Central memory CD4-positive, alpha-beta T cell (primary cell): ENCODE data around the gene USP40.

Source experiments
- DNase-seq: peaks from one replicate; pipeline ENCODE4 v3.0.0; 2022

Gene USP40

DNA sequence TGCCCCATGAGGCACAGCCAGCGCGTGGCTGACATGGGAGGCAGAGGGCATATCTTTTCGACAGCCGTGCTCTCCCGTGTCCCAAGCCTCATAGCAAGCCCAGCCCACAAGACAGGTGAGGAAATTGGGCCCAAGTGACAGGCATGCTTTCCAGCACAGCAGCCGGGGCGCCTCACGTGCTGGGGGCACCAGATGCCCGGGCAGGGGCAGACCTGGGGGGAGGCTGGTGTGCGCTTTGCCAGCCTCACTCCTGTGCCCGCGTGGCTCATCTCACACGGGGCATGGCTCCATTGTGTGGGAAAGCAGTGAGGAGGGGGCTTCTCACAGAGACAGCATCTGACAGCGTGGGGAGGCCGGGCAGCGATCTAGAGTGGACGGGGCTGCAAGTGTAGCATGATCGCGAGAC lies 93.2 kb downstream of the USP40 start:
- DNase-seq, result no peak

DNA sequence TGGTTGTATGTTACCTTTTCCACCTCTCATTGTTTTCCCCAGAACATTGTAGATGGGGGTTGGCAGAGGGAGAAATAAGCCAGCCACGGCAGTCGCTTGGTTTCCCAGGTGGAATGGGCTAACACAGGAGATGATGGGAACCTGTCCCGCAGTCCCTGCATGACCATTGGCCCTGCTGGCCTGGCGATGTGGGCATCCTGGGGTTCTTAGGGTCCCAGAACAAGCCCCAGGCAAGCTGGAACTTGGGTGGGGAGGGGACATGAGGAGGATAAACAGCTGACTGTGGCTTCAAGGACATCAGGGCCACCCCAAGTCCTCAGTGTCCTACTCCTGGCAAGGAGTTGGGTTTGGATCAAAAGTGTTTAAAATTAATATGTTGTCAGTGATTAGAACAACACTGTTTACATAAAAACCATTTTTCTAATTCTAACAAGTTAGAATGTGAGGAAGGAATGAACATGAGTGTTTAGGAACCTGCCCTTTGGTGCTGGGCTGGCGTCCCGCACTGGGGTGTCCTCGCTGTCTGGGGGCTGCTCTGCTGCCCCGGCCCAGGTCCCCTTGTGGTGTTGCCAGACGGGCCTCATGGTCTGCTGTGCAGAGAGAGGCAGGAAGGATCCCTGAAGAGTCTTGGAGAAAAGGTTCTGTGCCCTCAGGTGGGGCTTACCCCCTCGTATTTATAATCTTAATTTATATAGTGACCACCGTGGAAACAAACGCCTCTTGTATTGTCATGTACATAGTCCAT lies 95.1 kb downstream of the USP40 start:
- no peak for DNase-seq

- no peak for DNase-seq
Observed at GRCh38 chr2:233470839-233471238, 95.7 kb downstream of the USP40 start.

GRCh38 chr2:233470011-233470687 lies 96.4 kb downstream of the USP40 start:
- no peak for DNase-seq

- DNase-seq, result no peak
Observed at GRCh38 chr2:233469261-233470010, 97.1 kb downstream of the USP40 start.

- DNase-seq, result no peak
Observed at GRCh38 chr2:233468741-233469110, 97.9 kb downstream of the USP40 start.

- DNase-seq, result no peak
Observed at GRCh38 chr2:233468047-233468740, 98.4 kb downstream of the USP40 start.

DNA sequence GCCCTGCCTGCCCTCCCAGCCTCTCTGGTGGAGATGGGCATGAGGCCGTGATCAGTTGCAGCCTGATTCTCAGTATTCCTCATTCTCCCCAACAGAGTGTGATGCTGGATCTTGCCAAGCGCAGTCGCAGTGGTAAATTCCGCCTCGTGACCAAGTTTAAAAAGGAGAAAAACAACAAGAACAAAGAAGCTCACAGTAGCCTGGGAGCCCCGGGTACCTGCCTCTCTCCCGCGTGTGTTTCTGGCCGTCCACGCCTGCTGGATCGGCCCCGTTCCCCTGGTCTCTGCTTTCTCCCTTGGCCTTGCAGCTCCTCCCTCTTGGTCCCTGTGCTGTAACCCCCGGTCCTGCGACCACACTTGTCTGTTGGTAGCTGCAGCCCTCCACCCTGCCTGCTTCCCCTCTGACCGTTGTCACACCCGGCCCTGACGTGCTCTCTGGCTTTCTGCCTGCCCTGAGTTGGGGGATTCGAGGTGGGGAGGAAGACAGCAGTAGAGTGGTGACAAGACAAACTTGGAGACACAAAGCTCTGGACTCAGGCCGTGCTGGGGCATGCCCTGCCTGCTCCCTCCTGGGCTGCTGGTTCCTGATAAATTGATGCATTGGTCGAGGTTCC lies 99.5 kb downstream of the USP40 start:
- no peak for DNase-seq

GRCh38 chr2:233464531-233465240 lies 101.9 kb downstream of the USP40 start:
- DNase-seq, result no peak

- no peak for DNase-seq
Observed at GRCh38 chr2:233464056-233464455, 102.5 kb downstream of the USP40 start.

GRCh38 chr2:233463586-233463985 lies 103.0 kb downstream of the USP40 start:
- no peak for DNase-seq

DNA sequence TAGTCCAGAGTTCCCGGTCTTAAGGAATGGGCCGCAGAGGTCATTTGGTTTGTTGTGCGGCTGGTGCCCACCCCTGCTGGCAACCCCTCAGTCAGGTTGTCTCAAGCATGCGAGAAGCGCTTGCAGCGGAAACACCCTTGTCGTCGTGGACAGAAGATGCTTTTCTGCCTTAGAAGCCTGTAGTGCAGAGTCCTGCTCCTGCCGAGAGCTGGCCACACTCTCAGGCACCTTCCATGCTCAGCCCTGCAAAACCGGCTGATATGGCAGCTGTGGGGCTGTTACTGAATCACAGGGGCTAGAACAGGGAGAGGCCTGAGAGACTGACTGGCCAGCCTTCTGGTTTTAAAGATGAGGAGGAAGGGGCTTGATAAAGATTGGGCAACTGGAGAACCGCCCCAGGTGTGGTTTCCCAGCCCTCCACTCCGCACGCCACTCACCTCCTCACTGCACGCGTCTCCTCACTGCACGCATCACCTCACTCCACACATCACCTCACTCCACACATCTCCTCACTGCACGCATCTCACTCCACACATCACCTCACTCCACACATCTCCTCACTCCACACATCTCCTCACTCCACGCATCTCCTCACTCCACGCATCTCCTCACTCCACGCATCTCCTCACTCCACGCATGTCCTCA lies 103.6 kb downstream of the USP40 start:
- no peak for DNase-seq

- no peak for DNase-seq
Observed at GRCh38 chr2:233462202-233462785, 104.3 kb downstream of the USP40 start.

DNA sequence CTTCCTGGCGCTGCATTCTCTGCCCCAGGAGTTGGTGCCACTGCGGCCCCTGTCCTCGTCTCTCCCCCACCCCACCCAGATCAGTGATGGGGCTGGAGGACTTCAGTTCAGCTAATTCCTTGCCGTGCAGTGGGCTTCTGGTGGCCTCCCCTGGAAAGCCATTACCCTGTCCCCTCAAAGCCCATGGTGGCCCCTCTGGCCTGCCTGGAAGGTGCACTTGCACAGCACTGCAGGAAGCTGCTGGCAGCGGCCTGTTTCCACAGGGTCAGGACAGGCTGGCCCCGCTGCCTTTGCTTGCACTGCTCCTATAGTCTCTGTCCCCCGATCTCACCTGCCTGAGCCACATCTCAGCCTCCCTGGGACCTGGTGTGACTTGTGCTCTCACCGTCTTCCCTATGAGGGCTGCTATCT lies 105.1 kb downstream of the USP40 start:
- no peak for DNase-seq

DNA sequence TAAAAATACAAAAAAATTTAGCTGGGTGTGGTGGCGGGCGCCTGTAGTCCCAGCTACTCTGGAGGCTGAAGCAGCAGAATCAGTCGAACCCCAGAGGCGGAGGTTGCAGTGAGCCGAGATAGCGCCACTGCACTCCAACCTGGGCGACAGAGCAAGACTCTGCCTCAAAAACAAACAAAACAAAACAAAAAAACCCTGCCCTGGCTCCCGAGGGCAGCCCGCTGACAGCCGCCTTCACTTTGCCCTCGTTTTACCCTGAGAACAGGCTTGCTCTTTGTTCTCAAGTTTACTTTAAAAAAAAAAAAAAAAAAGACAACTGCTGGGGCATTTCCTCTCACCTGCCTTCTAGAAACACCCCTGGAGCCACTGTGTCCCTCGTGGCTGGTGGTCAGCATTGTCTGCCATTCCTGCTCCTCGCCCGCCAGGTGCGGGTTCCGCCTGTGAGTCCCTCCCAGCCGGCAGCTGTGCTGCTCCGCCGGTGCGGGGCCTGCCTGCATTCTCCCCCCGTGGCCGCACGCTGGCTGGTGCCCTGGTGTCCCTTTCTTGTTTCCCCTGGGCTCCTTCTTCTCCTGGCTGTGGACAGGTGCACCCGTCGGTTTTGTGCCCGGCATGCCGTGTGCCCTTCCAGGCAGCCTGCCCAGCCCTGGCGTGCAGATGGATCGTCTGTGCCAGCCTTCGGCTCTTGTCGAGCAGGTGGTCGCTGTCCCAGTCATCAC lies 105.7 kb downstream of the USP40 start:
- DNase-seq, result no peak

DNA sequence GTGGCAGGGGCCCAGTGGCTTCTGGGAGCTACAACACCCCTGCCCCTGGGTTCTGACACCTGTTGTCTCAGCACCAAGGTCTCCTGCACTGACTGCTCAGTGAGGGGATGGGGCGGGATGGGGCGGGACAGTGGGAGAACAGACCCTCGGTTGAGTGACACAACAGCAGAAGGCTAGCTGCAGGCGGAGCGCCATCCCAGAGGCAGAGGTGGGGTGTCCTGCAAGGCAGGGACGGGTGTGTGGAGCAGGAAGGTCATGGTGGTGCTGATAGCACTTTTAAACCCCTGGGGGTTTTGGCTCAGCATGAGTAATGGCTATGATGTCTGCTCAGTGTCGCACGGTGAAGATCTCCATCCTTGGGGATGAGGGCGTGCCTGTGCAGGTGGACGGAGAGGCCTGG lies 107.2 kb downstream of the USP40 start:
- no peak for DNase-seq

DNA sequence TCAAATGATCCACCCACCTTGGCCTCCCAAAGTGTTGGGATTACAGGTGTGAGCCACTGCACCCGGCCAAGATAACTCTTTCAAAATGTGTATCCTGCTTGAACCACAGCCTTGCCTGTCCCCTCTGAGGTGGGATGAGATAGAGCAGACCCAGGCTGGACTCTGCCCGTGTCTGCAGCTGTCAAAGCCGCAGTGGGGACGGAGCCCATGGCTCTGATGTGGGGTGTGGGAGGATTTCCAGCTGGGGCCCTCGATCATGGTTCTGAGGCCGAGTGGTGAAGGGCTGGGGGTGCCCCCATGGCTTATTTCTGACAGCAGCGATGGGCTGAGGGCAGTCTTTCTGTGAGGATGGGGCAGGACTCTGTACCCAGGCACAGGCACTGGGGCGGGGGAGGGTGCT lies 107.8 kb downstream of the USP40 start:
- no peak for DNase-seq

DNA sequence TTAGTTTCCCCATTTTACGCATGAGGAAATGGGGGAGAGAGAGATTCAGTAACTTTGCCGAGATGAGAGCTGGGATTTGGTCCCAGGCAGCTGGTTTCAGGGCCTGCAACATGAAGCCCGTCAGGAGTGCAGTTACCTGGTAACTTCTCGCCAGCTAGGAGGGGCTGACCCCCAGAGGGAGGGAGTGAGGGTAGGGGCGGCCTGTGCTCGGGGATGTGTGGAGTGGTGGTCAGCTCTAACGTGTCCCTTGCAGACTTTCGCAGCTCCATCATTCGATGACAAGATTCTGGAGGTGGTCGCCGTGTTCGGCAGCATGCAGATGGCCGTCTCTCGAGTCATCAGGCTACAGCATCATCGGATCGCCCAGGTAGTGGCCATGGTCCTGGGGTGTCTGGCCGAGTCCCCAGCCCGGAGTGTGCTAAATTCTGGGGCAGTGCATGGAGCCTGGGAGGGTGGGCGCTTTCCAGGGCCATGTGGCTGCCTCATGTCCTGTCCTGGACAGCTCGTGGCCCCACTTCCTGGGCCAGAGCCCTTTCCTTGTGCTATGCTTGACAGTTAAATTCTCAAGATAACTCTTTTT lies 108.5 kb downstream of the USP40 start:
- DNase-seq, result no peak

GRCh38 chr2:233457356-233457755 lies 109.2 kb downstream of the USP40 start:
- DNase-seq, result no peak

GRCh38 chr2:233456934-233457333 lies 109.6 kb downstream of the USP40 start:
- DNase-seq, result no peak
